Stimulated activated CD4-positive, alpha-beta T cell treated with anti-CD3 and anti-CD28 coated beads, Interleukin-15, amount 100 ng/mL, for 48 hours (primary cell): Measurements from ENCODE around the gene UNC5B.
A peak's percentile ranks its signal among the peaks of the same experiment; 100 is the strongest.

Source experiments
- DNase-seq, 2 donors: peaks; one replicate each; pipeline ENCODE4 v3.0.0-alpha.2; 2020; ENCODE audit warnings: low read depth in 2 of 2

UNC5B gene

GRCh38 chr10:71212318-71213126 lies at the start of gene UNC5B:
TSS of gene UNC5B (plus strand) at chr10:71212570. CDS start at chr10:71212986, 416 bp downstream.
- DNase-seq, result peak; percentile 28 to 43

DNA sequence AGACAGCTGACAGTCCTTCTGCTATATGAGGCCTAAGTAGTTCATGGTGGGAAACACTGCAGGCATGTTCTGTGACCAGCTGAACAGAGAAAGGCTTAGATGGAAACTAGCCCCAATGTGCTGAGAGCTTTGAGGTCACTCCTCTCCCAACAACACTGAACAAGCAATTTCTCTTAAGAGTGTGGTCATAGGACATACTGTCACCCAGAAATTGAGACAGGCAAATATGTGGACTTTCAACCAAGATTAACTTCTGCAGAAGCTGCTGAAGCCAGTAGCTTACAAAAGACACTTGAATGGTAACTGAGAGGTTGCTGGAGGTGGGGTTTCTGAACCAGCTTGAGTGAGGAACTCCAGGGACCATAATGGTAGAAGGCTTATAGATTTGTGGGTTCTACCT lies 38.9 kb upstream of the UNC5B start:
- no peak for DNase-seq

- DNase-seq, result no peak
Observed at GRCh38 chr10:71176661-71177060, 35.7 kb upstream of the UNC5B start.

DNA sequence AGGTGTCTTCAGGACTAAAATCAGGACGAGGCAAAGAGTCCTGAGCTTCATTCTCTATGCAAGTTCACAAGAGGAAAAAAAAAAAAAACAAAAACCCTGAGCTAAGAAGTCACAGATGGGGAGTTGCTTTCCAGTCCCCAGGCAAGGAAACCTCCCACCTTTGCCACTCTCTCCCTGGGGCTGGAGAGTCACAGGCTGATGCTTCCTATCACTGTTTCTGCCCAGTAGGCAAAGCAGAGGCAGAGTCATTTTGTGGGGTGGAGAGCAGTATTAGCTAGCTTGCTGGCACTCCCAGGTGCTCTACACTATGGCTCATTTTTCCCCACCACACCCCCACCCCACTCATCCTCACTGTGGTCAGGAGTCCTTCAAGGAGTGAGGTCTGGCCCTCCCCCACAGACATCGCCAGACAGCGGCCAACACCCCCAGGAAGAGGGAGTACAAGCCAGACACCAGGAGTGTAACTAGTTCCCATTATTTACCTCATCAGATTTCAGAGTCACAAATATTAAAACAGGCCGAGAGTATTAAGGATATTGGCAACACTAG lies 34.6 kb upstream of the UNC5B start:
- no peak for DNase-seq

- no peak for DNase-seq
Observed at GRCh38 chr10:71178880-71179279, 33.5 kb upstream of the UNC5B start.

- no peak for DNase-seq
Observed at GRCh38 chr10:71179382-71179781, 33.0 kb upstream of the UNC5B start.

- DNase-seq, result no peak
Observed at GRCh38 chr10:71184421-71184820, 27.9 kb upstream of the UNC5B start.

DNA sequence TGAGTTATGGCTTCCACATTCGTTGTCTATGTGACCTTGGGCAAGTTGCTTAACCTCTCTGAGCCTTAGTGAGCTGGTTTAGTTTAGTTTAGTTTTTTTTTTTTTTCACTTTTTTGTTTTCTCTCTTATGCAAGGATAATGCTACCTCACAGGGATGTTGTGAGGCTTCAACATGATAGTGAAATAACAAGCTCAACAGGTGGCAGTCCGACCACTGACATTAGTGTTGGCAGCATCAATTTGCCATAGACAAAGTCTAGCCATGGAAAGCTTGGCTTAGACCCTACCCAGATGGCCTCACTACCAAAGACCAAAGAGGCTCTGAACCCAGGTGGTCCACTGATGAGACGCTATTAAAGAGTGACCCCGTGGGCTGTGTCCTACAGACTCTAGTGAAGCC lies 27.2 kb upstream of the UNC5B start:
- no peak for DNase-seq

DNA sequence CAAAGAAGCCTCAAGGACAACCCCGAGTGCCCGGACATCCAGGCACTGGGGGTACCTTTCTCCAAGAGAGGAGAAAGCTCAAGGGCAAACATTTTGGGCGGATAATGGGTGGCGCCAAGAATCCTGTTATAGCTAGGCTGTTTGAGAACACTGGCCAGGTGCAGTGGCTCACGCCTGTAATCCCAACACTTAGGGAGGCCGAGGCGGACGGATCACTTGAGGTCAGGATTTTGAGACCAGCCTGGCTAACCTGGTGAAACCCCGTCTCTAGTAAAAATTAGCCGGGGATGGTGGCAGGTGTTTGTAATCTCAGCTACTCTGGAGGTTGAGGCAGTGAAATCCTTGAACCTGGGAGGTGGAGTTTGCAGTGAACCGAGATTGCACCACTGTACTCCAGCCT lies 25.2 kb upstream of the UNC5B start:
- no peak for DNase-seq

DNA sequence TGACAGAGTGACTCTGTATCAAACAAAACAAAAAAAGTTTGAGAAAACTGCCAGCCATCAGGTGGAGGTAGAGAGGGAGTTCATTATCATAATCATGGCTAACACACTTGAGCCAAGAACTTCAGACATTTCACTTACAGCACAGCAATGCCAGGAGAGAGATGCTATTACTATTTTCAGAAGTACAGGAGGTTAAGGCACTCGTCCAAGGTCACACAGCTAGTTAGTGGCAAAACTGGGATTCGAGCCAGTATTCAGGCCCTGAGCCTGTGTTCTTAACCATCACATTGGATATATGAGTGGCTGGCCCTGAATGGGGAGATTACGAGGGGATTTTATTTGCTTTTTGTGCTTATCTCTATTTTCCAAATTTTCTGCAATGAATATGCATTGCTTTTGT lies 24.8 kb upstream of the UNC5B start:
- no peak for DNase-seq

- no peak for DNase-seq
Observed at GRCh38 chr10:71188201-71188600, 24.2 kb upstream of the UNC5B start.

GRCh38 chr10:71191019-71191418 lies 21.4 kb upstream of the UNC5B start:
- no peak for DNase-seq

DNA sequence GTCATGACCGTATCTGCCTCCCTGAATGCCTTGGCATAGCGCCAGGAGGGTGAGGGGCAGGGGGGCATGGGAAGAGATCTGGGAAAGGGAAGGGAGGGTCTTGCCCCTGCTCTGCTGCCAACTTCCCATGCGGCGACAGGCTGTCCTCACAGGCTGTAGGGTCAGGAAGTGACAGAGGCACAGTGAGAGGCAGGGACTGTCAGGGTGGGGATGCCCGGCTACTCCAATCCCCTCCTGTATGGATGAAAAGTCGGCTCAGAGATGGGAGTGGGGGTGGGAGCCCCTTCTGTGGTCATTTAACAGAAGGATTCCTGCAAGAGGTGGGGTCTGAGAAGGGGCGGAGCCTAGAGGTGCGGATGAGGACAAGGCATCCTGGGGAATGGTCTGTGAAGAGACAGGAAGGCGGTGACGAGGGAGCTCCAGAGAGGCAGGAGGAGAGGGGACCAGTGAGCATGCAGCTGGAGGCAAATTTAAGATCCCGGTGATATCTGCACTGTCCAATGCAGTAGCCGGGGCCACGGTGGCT lies 20.8 kb upstream of the UNC5B start:
- no peak for DNase-seq

GRCh38 chr10:71193516-71193915 lies 18.9 kb upstream of the UNC5B start:
- no peak for DNase-seq

DNA sequence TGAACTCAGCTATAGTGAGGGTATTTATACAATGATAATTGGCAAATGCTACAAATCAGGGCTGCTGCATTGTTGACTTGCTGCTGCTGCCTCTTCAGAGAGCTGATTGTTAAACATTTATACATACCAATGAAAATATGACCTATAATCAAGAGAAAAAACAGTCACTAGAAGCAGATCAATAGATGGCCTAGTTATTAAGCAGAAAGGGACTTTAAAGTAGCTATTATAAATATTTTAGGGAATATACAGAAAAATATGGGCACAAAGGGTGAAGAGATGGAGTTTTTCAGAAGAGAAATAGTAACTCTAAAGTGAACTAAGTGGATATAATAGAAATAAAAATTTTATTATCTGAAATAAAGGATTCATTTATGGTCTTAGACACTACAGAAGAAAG lies 14.4 kb upstream of the UNC5B start:
- no peak for DNase-seq

DNA sequence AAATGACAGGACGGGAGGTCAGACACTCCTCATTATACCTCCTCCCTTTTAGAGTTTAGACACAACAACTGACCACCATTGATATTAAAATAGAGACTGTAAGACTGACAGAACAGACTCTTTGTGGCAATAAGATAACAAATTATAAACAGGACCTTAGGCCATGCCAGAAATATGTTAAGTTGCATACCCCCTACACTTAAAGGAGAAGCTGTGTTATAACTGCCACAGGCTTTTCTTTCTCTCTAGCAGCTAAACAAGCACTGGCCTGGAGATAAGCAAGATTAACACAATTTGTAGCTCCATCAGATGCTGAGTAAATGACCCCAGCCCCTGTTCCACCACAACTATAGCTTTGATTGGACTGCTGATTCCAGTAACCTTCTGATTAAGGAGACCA lies 10.5 kb upstream of the UNC5B start:
- DNase-seq, result no peak

DNA sequence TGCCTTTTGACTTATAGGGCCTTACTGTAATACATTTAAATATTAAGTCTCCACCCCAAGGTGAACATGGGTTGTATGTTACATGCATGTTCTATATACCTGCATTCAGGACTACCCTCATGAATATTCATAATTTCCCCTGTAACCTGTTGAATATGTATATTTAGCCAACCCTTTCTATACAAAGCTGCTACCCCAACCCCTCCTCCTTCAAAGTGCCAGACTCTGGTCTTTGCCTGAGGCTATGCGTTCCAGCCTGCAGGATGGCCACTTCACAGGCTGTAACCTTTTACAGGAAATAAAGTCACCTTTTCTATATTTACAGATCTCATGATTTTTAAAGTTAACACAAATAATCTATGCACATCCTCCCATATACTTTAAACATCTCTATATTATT lies 10.1 kb upstream of the UNC5B start:
- no peak for DNase-seq

DNA sequence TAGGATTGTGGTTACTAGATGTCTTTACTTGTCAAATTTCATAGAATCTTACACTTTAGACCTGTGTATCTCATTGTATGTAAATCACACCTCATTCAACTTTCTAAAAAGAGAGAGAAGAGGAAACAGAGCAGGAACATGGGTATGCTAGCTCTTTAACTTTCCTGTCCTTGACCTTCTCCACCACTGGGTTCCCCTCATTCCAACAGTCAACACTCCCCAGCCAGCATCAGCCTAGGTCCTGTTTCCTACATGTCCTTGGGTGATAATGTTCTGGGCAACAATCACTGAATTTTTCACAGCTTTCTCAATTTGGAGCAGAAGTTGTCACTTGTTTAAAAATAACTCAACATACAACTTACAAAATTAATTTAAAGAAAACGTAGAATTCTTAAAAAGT lies 9.2 kb upstream of the UNC5B start:
- DNase-seq, result no peak

GRCh38 chr10:71203716-71204115 lies 8.7 kb upstream of the UNC5B start:
- no peak for DNase-seq

DNA sequence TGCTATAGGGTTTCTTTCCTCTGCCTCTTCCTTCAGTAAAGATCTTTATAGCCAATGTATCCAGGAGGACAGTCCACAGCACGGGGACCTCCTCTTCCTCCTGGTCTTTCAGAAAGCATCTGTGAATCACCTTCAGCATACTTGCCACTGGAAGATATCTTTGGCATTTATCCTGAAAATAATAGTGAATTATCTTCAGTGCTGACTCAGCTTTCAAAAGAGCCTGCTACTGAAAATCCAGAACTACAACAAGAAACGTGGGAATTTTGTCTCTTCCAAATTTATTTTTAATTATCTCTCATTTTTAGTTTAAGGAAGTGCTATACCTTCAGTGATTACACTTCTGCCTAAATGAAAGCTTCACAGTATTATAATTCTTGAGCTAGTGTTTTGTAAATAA lies 7.6 kb upstream of the UNC5B start:
- DNase-seq, result no peak

- no peak for DNase-seq
Observed at GRCh38 chr10:71205468-71205867, 6.9 kb upstream of the UNC5B start.

- no peak for DNase-seq
Observed at GRCh38 chr10:71206911-71207310, 5.5 kb upstream of the UNC5B start.

DNA sequence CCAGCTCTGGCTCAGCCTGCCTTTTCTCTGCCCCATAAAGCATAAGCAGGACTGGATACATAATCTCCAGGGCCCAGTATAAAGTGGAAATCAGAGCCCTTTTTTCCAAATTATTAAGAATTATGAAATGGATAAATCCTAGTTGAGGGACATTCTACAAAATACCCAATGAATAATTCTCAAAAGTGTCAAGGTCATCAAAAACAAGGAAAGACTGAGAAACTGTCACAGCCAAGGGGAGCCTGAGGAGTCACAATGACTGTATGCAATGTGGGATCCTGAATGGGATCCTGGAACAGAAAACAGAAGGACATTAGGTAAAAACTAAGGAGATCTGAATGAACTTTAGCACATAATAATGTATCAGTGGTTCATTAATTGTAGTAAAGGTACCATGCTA lies 4.8 kb upstream of the UNC5B start:
- DNase-seq, result no peak

DNA sequence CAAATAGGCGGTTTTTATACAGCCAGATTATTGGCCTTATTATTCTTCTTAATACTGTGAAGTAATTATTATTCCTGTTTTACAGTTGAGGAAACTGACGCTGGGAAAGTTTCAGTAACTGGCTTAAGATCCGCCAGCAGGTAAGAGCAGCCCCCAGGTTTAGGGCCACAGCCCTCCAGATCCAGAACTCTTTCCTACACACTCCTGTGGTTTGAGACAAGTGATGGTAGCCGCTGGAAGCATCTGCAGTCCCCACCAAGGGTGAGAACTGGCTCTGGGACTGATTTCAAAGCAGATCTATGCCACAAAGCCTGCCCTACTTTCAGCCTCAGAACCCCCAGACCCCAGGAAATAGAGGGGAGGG lies 3.0 kb upstream of the UNC5B start:
- DNase-seq, result no peak
